Parathyroid adenoma (tissue), 2 donors: Measurements from ENCODE around the gene CATSPERZ.

ENCODE experiments used
- H2AFZ ChIP-seq: fragments of 300-600 bp; sonication (generic); one replicate; pipeline ENCODE4 v1.7.0; 2017; ENCODE audit warnings: antibody characterized with exemption, mild to moderate bottlenecking
- H3K27ac ChIP-seq: fragments of 300-600 bp; sonication (generic); one replicate; pipeline ENCODE4 v1.7.0; 2017
- H3K27me3 ChIP-seq: fragments of 300-600 bp; sonication (generic); one replicate; pipeline ENCODE4 v1.7.0; 2017; ENCODE audit warnings: low read length; ENCODE audit not compliant: control insufficient read depth, insufficient read depth
- H3K36me3 ChIP-seq: fragments of 300-600 bp; sonication (generic); one replicate; pipeline ENCODE4 v1.7.0; 2017; ENCODE audit warnings: low read length; ENCODE audit not compliant: control insufficient read depth, insufficient read depth
- H3K4me1 ChIP-seq: fragments of 300-600 bp; sonication (generic); one replicate; pipeline ENCODE4 v1.7.0; 2017; ENCODE audit warnings: control low read depth
- H3K4me2 ChIP-seq: fragments of 300-600 bp; sonication (generic); one replicate; pipeline ENCODE4 v1.7.0; 2017; ENCODE audit warnings: low read length
- H3K4me3 ChIP-seq: fragments of 300-600 bp; sonication (generic); one replicate; pipeline ENCODE4 v1.7.0; 2017; ENCODE audit warnings: low read depth, low read length
- H3K79me2 ChIP-seq: fragments of 300-600 bp; sonication (generic); one replicate; pipeline ENCODE4 v1.7.0; 2017; ENCODE audit warnings: control low read depth
- H3K9ac ChIP-seq: fragments of 300-600 bp; sonication (generic); one replicate; pipeline ENCODE4 v1.7.0; 2017; ENCODE audit warnings: mild to moderate bottlenecking
- H3K9me3 ChIP-seq: fragments of 300-600 bp; sonication (generic); one replicate; pipeline ENCODE4 v1.7.0; 2017; ENCODE audit warnings: low read length; ENCODE audit not compliant: control insufficient read depth
- TF ChIP-seq, protein P1 (sequence below): fragments of 300-600 bp; sonication (generic); IDR thresholded peaks from one replicate; pipeline ENCODE4 v1.7.0; 2017; ENCODE audit warnings: antibody characterized with exemption, mild to moderate bottlenecking
- donor health status: primary hyperparathyroidism.

CATSPERZ gene

DNA sequence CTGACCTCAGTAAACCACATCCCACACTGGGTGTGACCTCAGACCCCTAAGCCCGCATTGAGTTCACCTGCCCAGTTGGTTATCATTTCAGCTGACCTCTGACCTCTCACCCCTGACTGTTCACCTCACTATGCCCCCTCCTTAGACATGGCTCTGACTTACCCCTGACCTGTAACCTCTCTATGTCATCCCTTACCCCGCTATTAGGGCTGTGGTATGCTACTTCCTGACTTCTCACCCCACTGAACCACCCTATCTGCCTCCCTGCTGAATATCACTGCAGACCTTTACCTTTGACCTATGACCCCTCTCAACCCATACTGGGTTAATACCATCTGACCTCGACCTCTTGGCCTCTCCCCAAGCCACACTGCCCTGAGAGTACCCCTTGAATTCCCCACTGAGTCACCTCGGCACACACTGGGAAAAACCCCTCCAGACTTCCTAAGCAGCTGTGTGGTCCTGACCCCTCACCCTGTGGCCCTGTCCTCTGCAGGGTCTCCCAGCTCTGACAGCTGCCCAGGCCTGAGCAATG, 40.6 kb upstream of the CATSPERZ start:
- H2AFZ ChIP-seq, result no peak overlapping the region
- no peak overlapping the region for H3K27ac ChIP-seq
- TF ChIP-seq, protein P1, sequence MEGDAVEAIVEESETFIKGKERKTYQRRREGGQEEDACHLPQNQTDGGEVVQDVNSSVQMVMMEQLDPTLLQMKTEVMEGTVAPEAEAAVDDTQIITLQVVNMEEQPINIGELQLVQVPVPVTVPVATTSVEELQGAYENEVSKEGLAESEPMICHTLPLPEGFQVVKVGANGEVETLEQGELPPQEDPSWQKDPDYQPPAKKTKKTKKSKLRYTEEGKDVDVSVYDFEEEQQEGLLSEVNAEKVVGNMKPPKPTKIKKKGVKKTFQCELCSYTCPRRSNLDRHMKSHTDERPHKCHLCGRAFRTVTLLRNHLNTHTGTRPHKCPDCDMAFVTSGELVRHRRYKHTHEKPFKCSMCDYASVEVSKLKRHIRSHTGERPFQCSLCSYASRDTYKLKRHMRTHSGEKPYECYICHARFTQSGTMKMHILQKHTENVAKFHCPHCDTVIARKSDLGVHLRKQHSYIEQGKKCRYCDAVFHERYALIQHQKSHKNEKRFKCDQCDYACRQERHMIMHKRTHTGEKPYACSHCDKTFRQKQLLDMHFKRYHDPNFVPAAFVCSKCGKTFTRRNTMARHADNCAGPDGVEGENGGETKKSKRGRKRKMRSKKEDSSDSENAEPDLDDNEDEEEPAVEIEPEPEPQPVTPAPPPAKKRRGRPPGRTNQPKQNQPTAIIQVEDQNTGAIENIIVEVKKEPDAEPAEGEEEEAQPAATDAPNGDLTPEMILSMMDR, result no peak
- no peaks in the 10 kb centered on the region for H3K36me3 ChIP-seq
- no peaks in the 10 kb centered on the region for H3K9me3 ChIP-seq
- H3K27me3 ChIP-seq, result no peaks in the 10 kb centered on the region
- no peak overlapping the region for H3K4me2 ChIP-seq
- H3K4me1 ChIP-seq, result peaks cover 18% of the 10 kb centered on the region
- no peaks in the 10 kb centered on the region for H3K79me2 ChIP-seq
- H3K9ac ChIP-seq, result no peak overlapping the region
- no peak overlapping the region for H3K4me3 ChIP-seq

DNA sequence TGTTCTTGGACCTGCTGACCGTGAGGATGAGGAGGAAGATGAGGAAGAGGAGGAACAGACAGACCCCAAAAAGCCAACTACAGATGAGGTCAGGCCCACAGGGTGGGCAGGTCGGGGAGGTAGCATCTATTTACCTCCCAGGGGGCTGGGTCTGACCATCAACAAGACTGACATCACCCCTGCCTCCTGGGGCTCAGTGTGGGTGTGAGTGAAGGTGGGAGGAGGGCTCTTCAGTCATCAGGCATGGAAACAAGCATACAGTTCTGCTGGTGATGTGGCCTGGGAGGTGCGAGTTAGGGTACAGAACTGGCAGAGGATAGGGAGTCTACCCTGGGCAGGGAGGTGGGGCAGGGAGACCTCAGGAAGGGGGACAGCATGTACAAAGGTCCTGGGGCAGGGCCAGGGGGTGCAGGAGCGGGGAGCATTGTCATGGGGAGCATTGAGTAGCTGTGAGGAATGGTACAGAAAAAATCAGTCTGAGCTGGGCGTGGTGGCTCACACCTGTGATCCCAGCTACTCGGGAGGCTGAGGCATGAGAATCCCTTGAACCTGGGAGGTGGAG, 39.9 kb upstream of the CATSPERZ start:
- H3K4me3 ChIP-seq, result no peak overlapping the region
- H2AFZ ChIP-seq, result no peak overlapping the region
- H3K79me2 ChIP-seq, result no peaks in the 10 kb centered on the region
- no peaks in the 10 kb centered on the region for H3K27me3 ChIP-seq
- no peaks in the 10 kb centered on the region for H3K9me3 ChIP-seq
- peaks cover 12% of the 10 kb centered on the region for H3K4me1 ChIP-seq
- no peak overlapping the region for H3K4me2 ChIP-seq
- no peak overlapping the region for H3K27ac ChIP-seq
- TF ChIP-seq, protein P1, result no peak
- H3K9ac ChIP-seq, result no peak overlapping the region
- no peaks in the 10 kb centered on the region for H3K36me3 ChIP-seq

DNA sequence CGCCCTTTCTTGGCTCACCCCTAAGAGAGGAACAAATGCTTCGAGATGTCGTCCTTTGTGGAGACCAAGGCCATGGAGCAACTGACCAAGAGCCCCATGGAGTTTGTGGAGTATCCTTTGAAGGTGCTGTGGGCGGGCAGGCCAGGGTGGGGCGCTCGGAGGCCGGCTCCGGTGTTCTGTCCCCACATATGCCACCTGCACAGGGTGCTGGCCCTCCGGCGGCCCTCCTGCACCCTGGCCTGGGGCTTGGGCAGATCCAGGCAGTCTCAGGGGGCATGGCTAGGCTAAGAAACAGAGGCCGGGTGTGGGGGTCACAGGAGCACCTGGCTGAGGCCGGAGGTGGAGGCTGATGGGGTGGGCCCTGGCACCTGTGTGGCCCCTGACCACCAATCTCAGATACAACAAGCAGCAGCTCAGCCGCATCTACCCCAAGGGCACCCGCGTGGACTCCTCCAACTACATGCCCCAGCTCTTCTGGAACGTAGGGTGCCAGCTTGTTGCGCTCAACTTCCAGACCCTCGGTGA, 38.5 kb upstream of the CATSPERZ start:
- H3K4me3 ChIP-seq, result no peak overlapping the region
- no peaks in the 10 kb centered on the region for H3K4me1 ChIP-seq
- no peaks in the 10 kb centered on the region for H3K36me3 ChIP-seq
- H2AFZ ChIP-seq, result no peak overlapping the region
- TF ChIP-seq, protein P1, result no peak
- no peak overlapping the region for H3K27ac ChIP-seq
- no peak overlapping the region for H3K9ac ChIP-seq
- no peaks in the 10 kb centered on the region for H3K79me2 ChIP-seq
- H3K9me3 ChIP-seq, result no peaks in the 10 kb centered on the region
- H3K27me3 ChIP-seq, result no peaks in the 10 kb centered on the region
- H3K4me2 ChIP-seq, result no peak overlapping the region

DNA sequence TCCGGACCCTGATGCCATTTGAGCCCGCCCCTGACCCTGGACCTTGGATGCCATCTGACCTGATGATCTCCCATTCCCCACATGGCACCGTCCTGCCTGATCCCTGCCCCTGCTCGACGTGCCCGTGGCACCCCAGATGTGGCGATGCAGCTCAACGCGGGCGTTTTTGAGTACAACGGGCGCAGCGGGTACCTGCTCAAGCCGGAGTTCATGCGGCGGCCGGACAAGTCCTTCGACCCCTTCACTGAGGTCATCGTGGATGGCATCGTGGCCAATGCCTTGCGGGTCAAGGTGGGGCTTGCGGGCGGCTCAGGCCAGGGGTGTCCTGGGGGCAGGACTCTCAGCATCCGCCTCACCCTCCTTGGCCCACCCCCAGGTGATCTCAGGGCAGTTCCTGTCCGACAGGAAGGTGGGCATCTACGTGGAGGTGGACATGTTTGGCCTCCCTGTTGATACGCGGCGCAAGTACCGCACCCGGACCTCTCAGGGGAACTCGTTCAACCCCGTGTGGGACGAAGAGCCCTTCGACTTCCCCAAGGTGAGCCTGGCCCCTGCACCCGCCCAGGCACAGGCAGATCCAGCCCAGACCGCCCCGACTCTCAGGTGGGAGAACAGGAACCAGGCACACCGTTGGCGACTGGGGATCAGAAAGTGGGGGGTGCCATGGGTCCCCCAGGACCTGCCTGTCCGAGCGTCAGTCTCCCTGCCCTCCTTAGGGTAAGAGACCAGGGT, 37.7 kb upstream of the CATSPERZ start:
- Histone ChIP-seq H3K9ac (no peak overlapping the region), H3K4me2 (no peak overlapping the region), H3K4me1 (no peaks in the 10 kb centered on the region), H3K79me2 (no peaks in the 10 kb centered on the region), H2AFZ (no peak overlapping the region), H3K27me3 (no peaks in the 10 kb centered on the region), H3K36me3 (no peaks in the 10 kb centered on the region), H3K4me3 (no peak overlapping the region), H3K27ac (no peak overlapping the region), H3K9me3 (no peaks in the 10 kb centered on the region)
- TF ChIP-seq, protein P1, result no peak
